Activated T-helper 1 cell treated with anti-CD3 and anti-CD28 coated beads, Interleukin-2, amount 50 U/mL, for 16 hours (primary cell): ENCODE data around the gene TUBB3.
"Not testable (repeated sequence)": the region's sequence is repeated elsewhere in the genome, so short reads cannot be mapped to it uniquely, and the experiment has no call there.

Experiments used
- DNase-seq, 2 donors: peaks; one replicate each; pipeline ENCODE4 v3.0.0-alpha.2; 2020; ENCODE audit warnings: low read depth in 1 of 2, low spot score in 1 of 2

The TUBB3 gene

GRCh38 chr16:89964201-89964600 lies 41.1 kb downstream of the TUBB3 start:
- DNase-seq = no peak

GRCh38 chr16:89965447-89966225 lies 42.5 kb downstream of the TUBB3 start:
- DNase-seq = no peak

GRCh38 chr16:89966756-89967155 lies 43.6 kb downstream of the TUBB3 start:
- no peak for DNase-seq

- DNase-seq = not testable (repeated sequence)
Measured at GRCh38 chr16:89967436-89967835, 44.3 kb downstream of the TUBB3 start.

- not testable (repeated sequence) for DNase-seq
Measured at GRCh38 chr16:89968074-89968473, 44.9 kb downstream of the TUBB3 start.

GRCh38 chr16:89969741-89970410 lies 46.7 kb downstream of the TUBB3 start:
- DNase-seq = no peak

GRCh38 chr16:89971495-89972243 lies 48.5 kb downstream of the TUBB3 start:
- no peak for DNase-seq

GRCh38 chr16:89972244-89973234 lies 49.4 kb downstream of the TUBB3 start:
- DNase-seq = peak; percentile 77 to 89

GRCh38 chr16:89973235-89973634 lies 50.1 kb downstream of the TUBB3 start:
- DNase-seq = no peak

GRCh38 chr16:89973654-89974335 lies 50.7 kb downstream of the TUBB3 start:
- no peak for DNase-seq

GRCh38 chr16:89974870-89975269 lies 51.7 kb downstream of the TUBB3 start:
- DNase-seq = no peak

- no peak for DNase-seq
Measured at GRCh38 chr16:89981414-89981813, 58.3 kb downstream of the TUBB3 start.

GRCh38 chr16:89982318-89982717 lies 59.2 kb downstream of the TUBB3 start:
- no peak for DNase-seq

- DNase-seq = no peak
Measured at GRCh38 chr16:89983536-89983935, 60.4 kb downstream of the TUBB3 start.

- no peak for DNase-seq
Measured at GRCh38 chr16:89984216-89984615, 61.1 kb downstream of the TUBB3 start.

- DNase-seq = no peak
Measured at GRCh38 chr16:89985219-89985618, 62.1 kb downstream of the TUBB3 start.
